HAP-1 (cell line): ENCODE data around the gene DLGAP1.
"Not testable (repeated sequence)": the region's sequence is repeated elsewhere in the genome, so short reads cannot be mapped to it uniquely, and the experiment has no call there.

ENCODE experiments used
- DNase-seq, 2 experiments: peaks; one replicate each; pipeline ENCODE4 v3.0.0-alpha.2; 2016 to 2020; ENCODE audit warnings: low spot score in 2 of 2
- H3K27me3 ChIP-seq: fragments of 250-450 bp; sonication (Bioruptor Pico); 2 replicates; pipeline ENCODE4 v1.5.1; 2020; ENCODE audit warnings: low read depth, mild to moderate bottlenecking, moderate library complexity
- H3K36me3 ChIP-seq: fragments of 250-450 bp; sonication (Bioruptor Pico); replicated peaks from 2 replicates; pipeline ENCODE4 v1.5.1; 2020; ENCODE audit warnings: mild to moderate bottlenecking
- H3K4me1 ChIP-seq: fragments of 250-450 bp; sonication (Bioruptor Pico); 2 replicates; pipeline ENCODE4 v1.5.1; 2020; ENCODE audit warnings: mild to moderate bottlenecking
- H3K4me3 ChIP-seq: fragments of 250-450 bp; sonication (Bioruptor Pico); 2 replicates; pipeline ENCODE4 v1.5.1; 2020; ENCODE audit warnings: mild to moderate bottlenecking, moderate library complexity
- H3K9me3 ChIP-seq: fragments of 250-450 bp; sonication (Bioruptor Pico); 2 replicates; pipeline ENCODE4 v1.5.1; 2020; ENCODE audit warnings: mild to moderate bottlenecking, moderate library complexity
- in situ Hi-C: fragments of 300-500 bp; cut with MboI; formaldehyde crosslinking; loops from 3 replicates; pipeline ENCODE4 v1.14.3; 2020; ENCODE audit warnings: low sequenced_read_pairs, inconsistent platforms, mixed read lengths

Gene DLGAP1

DNA sequence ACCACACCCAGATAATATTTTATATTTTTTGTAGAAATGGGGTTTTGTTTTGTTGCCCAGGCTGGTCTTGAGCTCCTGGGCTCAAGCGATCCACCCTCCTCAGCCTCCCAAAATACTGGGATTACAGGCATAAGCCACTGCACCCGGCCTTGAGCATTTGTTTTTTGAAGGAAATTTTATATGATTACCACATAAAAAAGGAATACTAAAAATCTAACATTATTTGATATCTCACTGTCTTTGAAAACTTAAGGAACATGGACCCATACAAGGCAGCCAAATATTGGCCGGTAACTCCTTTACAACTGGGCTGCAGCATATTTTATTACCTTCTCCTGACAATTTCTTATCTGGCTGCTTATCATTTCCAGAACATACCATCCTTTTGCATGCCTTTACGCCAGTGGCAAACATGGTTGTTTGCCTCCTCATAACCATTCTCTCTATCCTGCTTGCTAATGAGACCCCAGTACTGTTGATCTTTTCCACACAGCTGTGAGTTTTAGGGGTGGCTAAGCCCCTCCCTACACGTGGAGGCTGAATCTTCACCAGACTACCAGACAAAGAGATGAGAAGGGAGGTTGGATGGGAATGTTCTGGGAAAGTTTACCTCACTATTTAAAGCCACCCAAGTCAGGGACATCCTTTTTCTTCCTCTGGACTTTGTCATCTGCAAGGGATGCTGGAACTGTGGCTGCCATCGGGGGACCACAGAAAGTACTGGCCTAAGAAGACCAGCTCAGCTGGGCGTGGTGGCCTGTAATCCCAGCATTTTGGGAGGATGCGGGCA, 847.6 kb downstream of the DLGAP1 start:
- Histone ChIP-seq H3K36me3 (no peaks in the 10 kb centered on the region), H3K4me3 (no peak overlapping the region), H3K4me1 (peaks cover 33% of the 10 kb centered on the region), H3K27me3 (no peaks in the 10 kb centered on the region), H3K9me3 (no peaks in the 10 kb centered on the region)
- DNase-seq = no peak
- in situ Hi-C loops = no loop called here

- H3K4me3 ChIP-seq, H3K36me3 ChIP-seq, DNase-seq, H3K27me3 ChIP-seq, in situ Hi-C loops, H3K9me3 ChIP-seq: not testable (repeated sequence)
- H3K4me1 ChIP-seq = peaks cover 38% of the 10 kb centered on the region
Measured at GRCh38 chr18:3606863-3607262, 848.2 kb downstream of the DLGAP1 start.

DNA sequence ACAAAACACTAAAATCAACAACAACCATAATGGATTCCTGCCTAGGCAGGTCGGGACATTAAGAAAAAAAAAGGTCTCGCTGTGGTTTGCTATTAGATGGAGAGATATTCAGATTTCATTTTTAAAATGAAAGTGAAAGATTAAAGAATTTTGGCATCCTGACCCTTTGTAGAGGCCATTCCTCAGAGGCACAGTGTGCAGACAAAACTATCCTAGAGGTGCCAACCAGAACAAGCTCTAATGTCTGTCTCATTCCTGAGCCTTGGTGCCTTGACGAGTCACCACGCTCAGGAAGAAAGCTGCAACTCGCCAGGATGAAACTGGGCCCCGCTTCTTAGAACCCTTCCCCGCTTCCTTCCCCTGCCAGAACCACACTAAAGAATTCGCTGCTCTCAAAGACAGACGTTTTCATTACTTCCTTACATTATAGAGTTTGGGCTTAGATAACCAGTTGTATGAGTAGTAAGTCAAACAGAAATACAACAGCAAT, 849.1 kb downstream of the DLGAP1 start:
- Histone ChIP-seq H3K4me3 (peak overlapping the region; percentile 25), H3K9me3 (no peaks in the 10 kb centered on the region), H3K4me1 (peaks cover 39% of the 10 kb centered on the region), H3K27me3 (no peaks in the 10 kb centered on the region), H3K36me3 (no peaks in the 10 kb centered on the region)
- no peak for DNase-seq
- in situ Hi-C loops = no loop called here

- peak overlapping the region; percentile 25 for H3K4me3 ChIP-seq
- peaks cover 39% of the 10 kb centered on the region for H3K4me1 ChIP-seq
- H3K36me3 ChIP-seq = no peaks in the 10 kb centered on the region
- DNase-seq = no peak
- in situ Hi-C loops = no loop called here
- no peaks in the 10 kb centered on the region for H3K27me3 ChIP-seq
- H3K9me3 ChIP-seq = no peaks in the 10 kb centered on the region
Measured at GRCh38 chr18:3605486-3605952, 849.6 kb downstream of the DLGAP1 start.

- Histone ChIP-seq H3K4me1 (peaks cover 39% of the 10 kb centered on the region), H3K36me3 (no peaks in the 10 kb centered on the region), H3K27me3 (no peaks in the 10 kb centered on the region), H3K4me3 (peak overlapping the region; percentile 25), H3K9me3 (no peaks in the 10 kb centered on the region)
- in situ Hi-C loops = no loop called here
- DNase-seq = peak; percentile 27 to 82
Measured at GRCh38 chr18:3604498-3605408, 850.4 kb downstream of the DLGAP1 start.

DNA sequence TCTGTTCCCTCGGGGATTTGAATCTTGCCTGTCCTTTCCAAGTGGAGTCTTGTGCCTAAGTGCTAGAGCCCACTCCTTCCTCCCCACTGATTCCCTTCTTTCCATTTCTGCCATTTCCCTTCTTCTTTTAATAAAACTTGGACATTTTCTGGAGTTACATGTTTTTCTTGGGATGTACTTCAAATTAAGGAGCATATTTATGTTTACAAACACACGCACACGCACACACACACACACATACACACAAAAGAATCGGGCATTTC, 850.9 kb downstream of the DLGAP1 start:
- no peaks in the 10 kb centered on the region for H3K36me3 ChIP-seq
- peak overlapping the region; percentile 25 for H3K4me3 ChIP-seq
- H3K4me1 ChIP-seq = peaks cover 39% of the 10 kb centered on the region
- no peaks in the 10 kb centered on the region for H3K9me3 ChIP-seq
- in situ Hi-C loops = no loop called here
- no peak for DNase-seq
- no peaks in the 10 kb centered on the region for H3K27me3 ChIP-seq

GRCh38 chr18:3603421-3604234, 851.5 kb downstream of the DLGAP1 start:
- Histone ChIP-seq H3K4me1 (peaks cover 39% of the 10 kb centered on the region), H3K9me3 (no peaks in the 10 kb centered on the region), H3K36me3 (no peaks in the 10 kb centered on the region), H3K27me3 (no peaks in the 10 kb centered on the region), H3K4me3 (peak overlapping the region; percentile 25)
- in situ Hi-C loops = no loop called here
- peak; percentile 83 to 100 for DNase-seq

- H3K27me3 ChIP-seq, H3K4me3 ChIP-seq, in situ Hi-C loops, H3K36me3 ChIP-seq, H3K9me3 ChIP-seq, DNase-seq: not testable (repeated sequence)
- H3K4me1 ChIP-seq = peaks cover 40% of the 10 kb centered on the region
Measured at GRCh38 chr18:3601106-3601755, 853.9 kb downstream of the DLGAP1 start.

DNA sequence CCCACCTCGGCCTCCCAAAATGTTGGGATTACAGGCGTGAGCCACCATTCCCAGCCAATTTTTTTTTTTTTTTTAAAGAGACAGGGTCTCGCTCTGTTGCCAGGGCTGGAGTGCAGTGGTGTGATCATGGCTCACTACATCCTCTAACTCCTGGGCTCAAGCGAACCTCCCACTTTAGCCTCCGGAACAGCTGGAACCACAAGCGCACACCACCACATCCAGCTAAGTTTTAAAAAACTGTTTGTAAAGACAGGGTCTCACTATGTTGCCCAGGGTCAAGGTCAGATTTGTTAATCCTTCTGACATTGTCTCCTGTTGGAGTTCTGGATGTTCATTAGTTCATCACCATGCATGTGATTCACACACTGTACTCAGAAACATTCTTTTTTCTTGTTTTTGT, 855.2 kb downstream of the DLGAP1 start:
- no peak for DNase-seq
- in situ Hi-C loops = loop anchor here (5.0 kb wide), 1 partner anchor 148 kb away; the partner anchor contains the start of gene TGIF1
- H3K4me3 ChIP-seq = no peak overlapping the region
- H3K9me3 ChIP-seq = no peaks in the 10 kb centered on the region
- no peaks in the 10 kb centered on the region for H3K27me3 ChIP-seq
- H3K36me3 ChIP-seq = no peaks in the 10 kb centered on the region
- peaks cover 42% of the 10 kb centered on the region for H3K4me1 ChIP-seq

DNA sequence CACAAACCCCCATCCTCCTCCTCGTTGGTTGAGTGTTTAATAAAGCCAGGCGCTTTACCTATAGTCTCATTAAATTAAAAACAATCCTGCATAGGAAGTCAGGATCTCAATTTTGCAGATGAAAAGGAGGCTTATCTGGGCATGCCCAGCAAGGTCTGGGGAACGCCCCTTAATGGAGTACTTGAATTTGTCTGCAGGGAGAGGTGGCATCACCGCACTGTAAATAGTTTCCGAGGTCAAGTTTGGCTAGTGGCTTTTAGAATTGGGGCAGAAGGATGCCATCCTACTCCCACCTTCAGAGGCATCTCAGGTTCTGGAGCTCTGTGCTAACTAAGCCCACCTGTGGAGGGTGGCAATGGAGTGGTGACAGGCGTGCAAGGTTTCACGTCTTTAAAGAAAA, 855.9 kb downstream of the DLGAP1 start:
- DNase-seq = no peak
- Histone ChIP-seq H3K27me3 (no peaks in the 10 kb centered on the region), H3K4me3 (no peak overlapping the region), H3K4me1 (peaks cover 41% of the 10 kb centered on the region), H3K36me3 (no peaks in the 10 kb centered on the region), H3K9me3 (no peaks in the 10 kb centered on the region)
- in situ Hi-C loops = loop anchor here (5.0 kb wide), 1 partner anchor 147 kb away; the partner anchor contains the start of gene TGIF1

GRCh38 chr18:3598581-3598980, 856.5 kb downstream of the DLGAP1 start:
- Histone ChIP-seq H3K9me3 (no peaks in the 10 kb centered on the region), H3K36me3 (no peaks in the 10 kb centered on the region), H3K27me3 (no peaks in the 10 kb centered on the region), H3K4me3 (no peak overlapping the region), H3K4me1 (peaks cover 39% of the 10 kb centered on the region)
- in situ Hi-C loops = loop anchor here (5.0 kb wide), 1 partner anchor 146 kb away; the partner anchor contains the start of gene TGIF1
- no peak for DNase-seq

- no peak overlapping the region for H3K4me3 ChIP-seq
- in situ Hi-C loops = loop anchor here (5.0 kb wide), 1 partner anchor 145 kb away; the partner anchor contains the start of gene TGIF1
- peaks cover 41% of the 10 kb centered on the region for H3K4me1 ChIP-seq
Measured at GRCh38 chr18:3597409-3598357, 857.4 kb downstream of the DLGAP1 start.

More at GRCh38 chr18:3597409-3598357, 857.4 kb downstream of the DLGAP1 start:
- DNase-seq = no peak
- Histone ChIP-seq H3K36me3 (no peaks in the 10 kb centered on the region), H3K9me3 (no peaks in the 10 kb centered on the region), H3K27me3 (no peaks in the 10 kb centered on the region)
